A549 (cell line): Measurements from ENCODE around the gene EVC2.

Experiments
- BHLHE40 ChIP-seq: IDR thresholded peaks from 2 replicates; pipeline ENCODE4 v1.6.1; 2012; ENCODE audit warnings: low read depth, low read length, inconsistent platforms
- CTCF ChIP-seq: fragments of >200 bp; sonication (Bioruptor Twin); formaldehyde crosslinking; IDR thresholded peaks from 3 replicates; pipeline ENCODE4 v1.5.1; 2016
- MYC ChIP-seq: IDR thresholded peaks from 2 replicates; pipeline ENCODE4 v1.6.1; 2012; ENCODE audit warnings: mild to moderate bottlenecking, inconsistent platforms, low read length, improper control_type of control experiment, borderline replicate concordance
- PHF8 ChIP-seq: fragments of 200-600 bp; sonication (generic); IDR thresholded peaks from 2 replicates; pipeline ENCODE4 v1.6.1; 2016; ENCODE audit warnings: low read depth, mild to moderate bottlenecking, antibody characterized with exemption, moderate library complexity, borderline replicate concordance
- POLR2A ChIP-seq: IDR thresholded peaks from 2 replicates; pipeline ENCODE4 v1.6.1; 2012; ENCODE audit warnings: mild to moderate bottlenecking, low read length
- ZFP36 ChIP-seq: fragments of 450-650 bp; IDR thresholded peaks from 2 replicates; pipeline ENCODE4 v1.6.1; 2014; ENCODE audit warnings: borderline replicate concordance; ENCODE audit not compliant: partially characterized antibody

GRCh38 chr4:5738061-5738460, 29.7 kb upstream of the EVC2 start:
- TF ChIP-seq MYC, result no peak
- TF ChIP-seq CTCF, result no peak
- no peak for TF ChIP-seq PHF8
- no peak for TF ChIP-seq POLR2A
- no peak for TF ChIP-seq ZFP36
- TF ChIP-seq BHLHE40, result no peak
